ENCODE data around the gene MAGEH1. TPM values are rescaled to one million over a fixed set of nuclear protein-coding genes. Genes with fewer than 3 reads are reported as not detected.

MAGEH1 gene
- total and polyA plus RNA-seq, 4 experiments from 2014 or later = 26.9 to 47.7 (median 38.2) TPM

- peaks cover 0 to 5% of the 10 kb centered on the region in 2 donors for H3K36me3 Mint-ChIP-seq
- H3K4me3 Mint-ChIP-seq = peak within 1 kb of the TSS; percentile 93 to 97 (median 94)
- DNase-seq = peak in 1 of 5 donors; percentile 34
- Histone ChIP-seq H3K4me3 (ENCODE audit: low read length in 2 of 2) (peak within 1 kb of the TSS; percentile 52 to 86), H3K27me3 (ENCODE audit: insufficient read depth, low read length) (no peaks in the 10 kb centered on the region), H3K36me3 (ENCODE audit: insufficient read depth, low read length) (no peaks in the 10 kb centered on the region), H3K9me3 (ENCODE audit: control insufficient read depth in 1 of 2, low read length in 2 of 2) (no peaks in the 10 kb centered on the region), H3K4me1 (ENCODE audit: insufficient read depth, low read length) (peaks cover 10% of the 10 kb centered on the region), H3K27ac (ENCODE audit: low read depth, low read length) (peak within 1 kb of the TSS; percentile 83)
- ChIA-PET CTCF (ENCODE audit: partially characterized antibody) (interaction anchor here (0.8 to 2.5 kb wide), 9 partner anchors 37 to 1274 kb away, joined by 3 to 16 read pairs (median 3); partner anchors contain the start of genes MAGEH1 and RRAGB), POLR2A (ENCODE audit: partially characterized antibody) (interaction anchor here (0.6 to 3.3 kb wide), 13 partner anchors 37 to 1445 kb away, joined by 3 to 50 read pairs (median 4); partner anchors contain the start of genes APEX2, KLF8, MAGEH1 and NBDY)
- H3K27me3 Mint-ChIP-seq = no peaks in the 10 kb centered on the region
- intact Hi-C loops (cut with micrococcal nuclease) = no loop called here
- peak within 1 kb of the TSS; percentile 93 to 98 (median 95) for H3K27ac Mint-ChIP-seq
- H3K9me3 Mint-ChIP-seq = peaks cover 0 to 2% (median 0%) of the 10 kb centered on the region in 8 donors
- peaks cover 4 to 18% (median 12%) of the 10 kb centered on the region in 4 donors for H3K4me1 Mint-ChIP-seq
Observed at GRCh38 chrX:55489314-55490009, 37.5 kb downstream of the MAGEH1 start, which contains the start of gene USP51. TSS of gene USP51 (minus strand) at chrX:55489848. CDS start at chrX:55488939, 909 bp downstream.

GRCh38 chrX:55490121-55490520 is 38.2 kb downstream of the MAGEH1 start:
- Histone ChIP-seq H3K9me3 (ENCODE audit: control insufficient read depth in 1 of 2, low read length in 2 of 2) (no peaks in the 10 kb centered on the region), H3K27ac (ENCODE audit: low read depth, low read length) (peak overlapping the region; percentile 83), H3K36me3 (ENCODE audit: insufficient read depth, low read length) (no peaks in the 10 kb centered on the region), H3K4me3 (ENCODE audit: low read length in 2 of 2) (peak overlapping the region in 1 of 2 donors; percentile 52), H3K4me1 (ENCODE audit: insufficient read depth, low read length) (peaks cover 10% of the 10 kb centered on the region), H3K27me3 (ENCODE audit: insufficient read depth, low read length) (no peaks in the 10 kb centered on the region)
- intact Hi-C loops (cut with micrococcal nuclease) = no loop called here
- H3K4me1 Mint-ChIP-seq = peaks cover 4 to 18% (median 12%) of the 10 kb centered on the region in 4 donors
- H3K27me3 Mint-ChIP-seq = no peaks in the 10 kb centered on the region
- H3K36me3 Mint-ChIP-seq = peaks cover 0 to 5% of the 10 kb centered on the region in 2 donors
- peak overlapping the region in 5 of 7 donors; percentile 84 to 98 (median 94) for H3K27ac Mint-ChIP-seq
- CTCF ChIA-PET (ENCODE audit: partially characterized antibody) = interaction anchor here (1.6 to 2.5 kb wide), 2 partner anchors 38 to 63 kb away, joined by 6 to 14 read pairs; partner anchors contain the start of gene MAGEH1
- POLR2A ChIA-PET (ENCODE audit: partially characterized antibody) = interaction anchor here (3.2 to 3.3 kb wide), 2 partner anchors 38 to 227 kb away, joined by 34 to 50 read pairs; partner anchors contain the start of genes MAGEH1 and RRAGB
- peak in 1 of 5 donors; percentile 13 for DNase-seq
- H3K9me3 Mint-ChIP-seq = peaks cover 0 to 2% (median 0%) of the 10 kb centered on the region in 8 donors
- H3K4me3 Mint-ChIP-seq = peak overlapping the region; percentile 93 to 97 (median 94)

- peaks cover 0 to 5% of the 10 kb centered on the region in 2 donors for H3K36me3 Mint-ChIP-seq
- Histone ChIP-seq H3K36me3 (ENCODE audit: insufficient read depth, low read length) (no peaks in the 10 kb centered on the region), H3K27ac (ENCODE audit: low read depth, low read length) (no peak overlapping the region), H3K27me3 (ENCODE audit: insufficient read depth, low read length) (no peaks in the 10 kb centered on the region), H3K9me3 (ENCODE audit: control insufficient read depth in 1 of 2, low read length in 2 of 2) (no peaks in the 10 kb centered on the region), H3K4me1 (ENCODE audit: insufficient read depth, low read length) (peaks cover 10% of the 10 kb centered on the region), H3K4me3 (ENCODE audit: low read length in 2 of 2) (no peak overlapping the region)
- ChIA-PET POLR2A (ENCODE audit: partially characterized antibody) (interaction anchor here (1.0 to 3.2 kb wide), 2 partner anchors 39 to 227 kb away, joined by 4 to 34 read pairs; partner anchors contain the start of genes MAGEH1 and RRAGB), CTCF (ENCODE audit: partially characterized antibody) (no interaction called here)
- H3K9me3 Mint-ChIP-seq = peaks cover 0 to 2% (median 0%) of the 10 kb centered on the region in 8 donors
- intact Hi-C loops (cut with micrococcal nuclease) = no loop called here
- peaks cover 4 to 18% (median 12%) of the 10 kb centered on the region in 4 donors for H3K4me1 Mint-ChIP-seq
- H3K4me3 Mint-ChIP-seq = peak overlapping the region in 4 of 8 donors; percentile 13 to 97 (median 40)
- peak in 1 of 5 donors; percentile 7 for DNase-seq
- H3K27me3 Mint-ChIP-seq = no peaks in the 10 kb centered on the region
- H3K27ac Mint-ChIP-seq = peak overlapping the region in 1 of 7 donors; percentile 54
Observed at GRCh38 chrX:55490974-55491373, 39.0 kb downstream of the MAGEH1 start.

Small RNA genes lying within 50 kb of the gene (microRNA-seq; reads per million reads assigned to microRNA genes)
- gene MIR4536-1 (ENCODE audit: borderline microRNAs expressed, borderline number of aligned reads, borderline replicate concordance) (not detected), gene MIR4536-2 (ENCODE audit: borderline microRNAs expressed, borderline number of aligned reads, borderline replicate concordance) (not detected)

Other genes starting within 250 kb of the MAGEH1 start
- gene PAGE5, start 231.8 kb upstream of the MAGEH1 start, total RNA-seq = under 1 TPM; 0.69 to 0.70 TPM
- 1 to 10 TPM; 1.7 to 4.9 TPM for gene PAGE5, start 231.8 kb upstream of the MAGEH1 start, polyA plus RNA-seq
- not detected for gene PAGE3, start 187.2 kb upstream of the MAGEH1 start, total RNA-seq
- not detected for gene PAGE3, start 187.2 kb upstream of the MAGEH1 start, polyA plus RNA-seq
- gene USP51, start 37.7 kb downstream of the MAGEH1 start, total RNA-seq = 1 to 10 TPM; 2.7 to 3.0 TPM
- gene USP51, start 37.7 kb downstream of the MAGEH1 start, polyA plus RNA-seq = under 1 TPM in 1 of 2 donors, not detected in 1; 0.11 TPM
- not detected for gene FOXR2, start 171.3 kb downstream of the MAGEH1 start, total RNA-seq
- gene FOXR2, start 171.3 kb downstream of the MAGEH1 start, polyA plus RNA-seq = not detected

Measured in CD4-positive, alpha-beta memory T cell (primary cell).